HG02938 (cell line): Measurements from ENCODE around the gene ICAM3.
A peak's percentile ranks its signal among the peaks of the same experiment; 100 is the strongest.
"Not testable (repeated sequence)": the region's sequence is repeated elsewhere in the genome, so short reads cannot be mapped to it uniquely, and the experiment has no call there.

Experiments used
- ATAC-seq: cut with Tn5 transposase; IDR thresholded peaks from one replicate; pipeline ENCODE4 v1.9.1; 2021; ENCODE audit warnings: mild to moderate bottlenecking, moderate library complexity; ENCODE audit not compliant: unreplicated experiment

Gene ICAM3, protein sequence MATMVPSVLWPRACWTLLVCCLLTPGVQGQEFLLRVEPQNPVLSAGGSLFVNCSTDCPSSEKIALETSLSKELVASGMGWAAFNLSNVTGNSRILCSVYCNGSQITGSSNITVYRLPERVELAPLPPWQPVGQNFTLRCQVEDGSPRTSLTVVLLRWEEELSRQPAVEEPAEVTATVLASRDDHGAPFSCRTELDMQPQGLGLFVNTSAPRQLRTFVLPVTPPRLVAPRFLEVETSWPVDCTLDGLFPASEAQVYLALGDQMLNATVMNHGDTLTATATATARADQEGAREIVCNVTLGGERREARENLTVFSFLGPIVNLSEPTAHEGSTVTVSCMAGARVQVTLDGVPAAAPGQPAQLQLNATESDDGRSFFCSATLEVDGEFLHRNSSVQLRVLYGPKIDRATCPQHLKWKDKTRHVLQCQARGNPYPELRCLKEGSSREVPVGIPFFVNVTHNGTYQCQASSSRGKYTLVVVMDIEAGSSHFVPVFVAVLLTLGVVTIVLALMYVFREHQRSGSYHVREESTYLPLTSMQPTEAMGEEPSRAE

DNA sequence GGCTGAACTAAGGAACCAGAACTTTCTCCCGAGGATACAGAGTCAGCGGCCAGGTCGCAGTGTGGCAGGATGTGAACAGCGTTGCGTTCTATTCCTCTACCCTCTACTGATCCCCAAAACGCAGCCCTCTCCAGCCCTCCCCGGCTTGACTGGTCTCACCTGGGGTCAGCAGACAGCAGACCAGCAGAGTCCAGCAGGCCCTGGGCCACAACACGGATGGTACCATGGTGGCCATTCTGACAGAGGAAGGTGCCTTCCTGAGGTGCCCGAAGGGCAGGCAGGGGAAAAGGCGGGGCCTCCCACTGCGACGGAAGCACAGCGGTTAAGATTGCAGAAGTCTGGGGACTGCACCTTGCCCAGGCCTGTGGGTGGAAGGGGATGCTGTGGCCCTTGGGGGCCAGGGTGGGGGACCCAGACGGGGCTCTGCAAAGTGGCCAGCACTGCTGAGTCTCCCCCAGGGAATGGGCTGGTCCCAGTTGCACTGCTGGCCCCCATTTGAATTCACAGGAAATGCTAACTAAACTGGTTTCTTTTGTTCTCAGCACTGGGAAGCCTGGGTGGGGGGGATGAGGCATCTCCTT is at the start of gene ICAM3:
ICAM3 (minus strand) TSS at position 245 of the 581 bp plus-strand sequence; CDS start at position 235, 10 bp downstream.
- no peak for ATAC-seq

DNA sequence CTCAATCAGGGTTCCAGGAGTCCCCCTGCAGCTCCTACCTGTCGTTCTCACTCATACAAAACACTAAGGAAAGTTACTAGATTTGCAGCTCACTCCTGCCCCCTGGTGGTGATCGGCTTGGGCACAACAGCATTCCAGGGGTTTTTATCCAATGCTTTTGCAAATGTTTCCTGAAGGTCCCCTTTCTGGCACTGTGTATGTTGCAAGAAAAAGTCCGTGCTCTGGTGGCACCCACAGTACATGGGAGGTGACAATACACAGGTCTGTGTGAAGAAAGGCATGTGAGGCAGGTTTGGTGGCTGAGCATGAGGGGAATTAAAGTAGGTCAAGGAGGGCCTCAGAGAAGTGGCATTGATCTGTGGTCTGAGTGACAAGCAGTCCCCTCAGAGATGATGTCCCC is 49.5 kb upstream of the ICAM3 start:
- ATAC-seq: no peak

DNA sequence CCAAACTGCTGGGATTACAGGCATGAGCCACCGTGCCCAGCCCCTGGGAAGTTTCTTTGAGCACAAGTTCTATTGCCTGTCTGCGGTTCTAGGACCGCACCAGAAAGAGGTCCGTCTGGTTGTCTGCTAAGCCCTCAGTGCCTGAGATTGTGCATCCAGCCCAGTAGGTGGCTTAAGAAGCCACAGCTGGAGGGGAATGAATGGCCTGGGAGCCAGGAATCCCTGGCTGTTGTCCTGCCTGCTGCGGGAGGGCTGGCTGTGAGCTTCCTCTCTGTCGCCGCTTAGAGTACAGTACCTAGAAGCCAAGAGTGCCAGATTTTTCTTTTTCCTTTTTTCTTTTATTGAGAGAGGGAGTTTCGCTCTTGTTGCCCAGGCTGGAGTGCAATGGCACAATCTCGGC is 45.2 kb upstream of the ICAM3 start:
- no peak for ATAC-seq

DNA sequence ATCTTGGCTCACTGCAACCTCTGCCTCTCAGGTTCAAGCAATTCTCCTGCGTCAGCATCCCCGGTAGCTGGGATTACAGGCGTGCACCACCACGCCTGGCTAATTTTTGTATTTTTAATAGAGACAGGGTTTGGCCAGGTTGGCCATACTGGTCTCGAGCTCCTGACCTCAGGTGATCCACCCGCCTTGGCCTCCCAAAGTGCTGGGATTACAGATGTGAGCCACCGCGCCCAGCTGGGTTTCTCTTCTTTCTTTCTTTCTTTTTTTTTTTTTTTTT is 43.7 kb upstream of the ICAM3 start:
- ATAC-seq: not testable (repeated sequence)

DNA sequence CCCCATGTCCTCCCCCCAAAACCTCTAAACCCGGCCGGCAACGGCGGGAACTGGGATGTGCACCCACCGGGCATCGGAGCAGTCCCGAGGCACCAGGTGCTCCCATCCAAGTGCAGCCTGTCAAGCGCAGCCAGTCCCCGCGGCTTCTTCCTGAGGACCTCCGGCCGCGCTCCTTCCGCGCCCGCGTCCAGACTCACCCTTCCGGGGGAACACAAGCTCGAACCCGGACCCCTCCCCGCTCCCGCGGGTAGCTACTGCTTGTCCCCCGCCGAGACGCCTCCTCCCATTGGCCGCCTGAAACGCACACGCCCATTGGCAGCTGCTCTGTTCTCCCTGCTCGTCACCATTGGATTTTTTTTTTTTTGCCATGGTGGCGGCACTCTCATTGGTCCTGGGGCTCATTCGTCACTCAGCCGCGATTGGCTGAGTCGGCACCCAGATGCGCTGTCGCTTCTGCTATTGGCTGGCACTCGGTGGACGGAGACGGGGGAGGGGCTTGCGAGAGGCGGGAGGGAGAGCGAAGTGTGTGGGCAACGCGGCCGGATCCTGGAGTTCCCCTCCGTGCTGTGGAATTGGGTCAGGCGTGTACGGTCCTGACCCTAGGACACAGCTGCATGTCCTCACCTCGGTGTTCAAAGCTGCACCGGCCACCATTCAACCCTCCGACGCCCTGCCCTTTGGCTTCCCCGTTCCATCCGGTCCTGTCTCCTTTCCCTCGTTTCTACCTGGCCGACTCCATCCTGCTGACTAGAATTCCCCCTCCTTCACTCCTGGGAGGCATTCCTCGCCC is 41.1 kb upstream of the ICAM3 start, which contains the start of gene TYK2:
TYK2 (minus strand) TSS at position 260 of the 790 bp plus-strand sequence. CDS start 2,166 bp downstream, outside the sequence.
- peak; percentile 84 for ATAC-seq

DNA sequence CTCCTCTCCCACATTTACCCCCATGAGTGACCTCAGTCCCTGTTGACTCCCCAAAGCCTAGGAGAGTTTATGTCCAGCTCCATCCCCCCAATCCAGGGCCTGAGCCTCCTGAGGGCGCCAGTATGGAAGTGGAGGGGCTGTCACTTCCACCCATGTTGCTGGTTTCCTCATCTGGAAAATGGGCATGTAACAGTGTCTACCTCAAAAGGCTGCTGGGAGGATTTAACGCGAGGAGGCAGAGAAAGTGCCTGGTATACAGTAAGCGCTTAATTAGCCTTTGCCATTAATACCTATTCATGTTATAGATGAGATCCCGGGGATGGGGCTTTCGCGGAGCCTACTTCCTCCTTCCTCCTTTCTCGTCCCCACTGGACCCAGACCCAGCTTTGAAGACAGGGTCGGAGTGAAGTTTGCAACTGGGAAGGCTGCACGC is 40.5 kb upstream of the ICAM3 start:
- ATAC-seq: no peak

DNA sequence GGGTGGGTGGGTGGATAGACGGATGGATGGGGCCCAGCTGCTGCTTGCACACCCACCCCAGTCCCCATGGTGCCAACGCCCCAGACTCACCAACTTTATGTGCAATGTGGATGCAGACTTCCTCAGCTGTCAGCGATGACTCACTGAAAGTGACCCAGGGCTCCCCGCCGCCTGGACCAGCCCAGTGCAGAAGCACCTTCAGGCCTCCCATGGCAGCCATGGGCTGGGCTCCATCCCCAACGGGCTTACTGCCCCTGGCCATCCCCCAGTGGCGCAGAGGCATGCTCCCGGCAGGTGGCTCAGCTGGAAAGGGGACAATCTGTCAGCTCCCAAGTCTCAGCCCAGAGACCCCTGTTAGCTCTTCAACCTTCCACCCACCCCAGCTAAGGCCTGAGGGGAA is 38.7 kb upstream of the ICAM3 start:
- ATAC-seq: no peak

DNA sequence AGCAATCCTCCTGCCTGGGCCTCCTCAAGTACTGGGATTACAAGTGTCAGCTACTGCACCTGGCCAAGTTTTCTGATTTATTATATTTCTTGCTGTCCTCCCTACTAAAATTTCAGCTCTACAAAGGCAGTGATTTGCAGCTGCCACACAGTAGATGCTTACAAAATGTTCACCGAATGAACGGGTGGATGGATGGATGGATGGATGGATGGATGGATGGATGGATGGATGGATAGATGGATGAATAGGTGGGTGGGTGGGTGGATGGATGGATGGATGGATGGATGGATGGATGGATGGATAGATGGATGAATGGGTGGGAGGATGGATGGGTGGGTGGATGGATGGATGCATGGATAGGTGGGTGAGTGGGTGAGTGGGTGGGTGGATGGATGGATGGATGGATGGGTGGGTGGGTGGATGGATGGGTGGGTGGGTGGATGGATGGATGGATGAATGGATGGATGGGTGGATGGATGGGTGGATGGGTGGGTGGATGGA is 37.8 kb upstream of the ICAM3 start:
- not testable (repeated sequence) for ATAC-seq

DNA sequence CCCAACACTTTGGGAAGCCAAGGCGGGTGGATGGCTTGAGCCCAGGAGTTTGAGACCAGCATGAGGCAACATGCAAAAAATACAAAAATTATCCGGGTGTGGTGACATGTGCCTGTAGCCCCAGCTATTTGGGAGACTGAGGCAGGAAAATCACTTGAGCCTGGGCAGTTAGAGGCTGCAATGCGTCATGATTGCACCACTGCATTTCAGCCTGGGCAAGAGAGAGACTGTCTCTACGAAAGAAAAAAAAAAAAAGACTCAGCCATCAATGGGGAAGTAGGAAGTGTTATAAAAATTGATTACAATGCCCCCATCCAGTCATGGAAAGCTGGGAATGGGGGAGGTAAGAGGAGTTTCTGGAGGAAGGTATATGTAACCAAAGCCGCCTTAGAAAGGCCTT is 35.5 kb upstream of the ICAM3 start:
- no peak for ATAC-seq

DNA sequence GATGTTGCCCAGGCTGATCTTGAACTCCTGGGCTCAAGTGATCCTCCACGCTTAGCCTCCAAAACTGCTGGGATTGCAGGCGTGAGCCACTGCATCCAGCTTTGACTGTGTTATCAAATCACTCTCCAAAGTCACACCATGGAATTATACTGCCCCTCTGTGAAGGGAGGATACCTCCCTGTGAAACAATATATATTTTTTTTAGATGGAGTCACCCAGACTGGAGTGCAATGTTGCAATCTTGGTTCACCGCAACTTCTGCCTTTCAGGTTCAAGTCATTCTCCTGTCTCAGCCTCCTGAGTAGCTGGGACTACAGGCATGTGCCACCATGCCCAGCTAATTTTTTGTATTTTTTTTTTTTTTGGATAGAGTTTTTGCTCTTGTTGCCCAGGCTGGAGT is 33.3 kb upstream of the ICAM3 start:
- ATAC-seq: no peak

DNA sequence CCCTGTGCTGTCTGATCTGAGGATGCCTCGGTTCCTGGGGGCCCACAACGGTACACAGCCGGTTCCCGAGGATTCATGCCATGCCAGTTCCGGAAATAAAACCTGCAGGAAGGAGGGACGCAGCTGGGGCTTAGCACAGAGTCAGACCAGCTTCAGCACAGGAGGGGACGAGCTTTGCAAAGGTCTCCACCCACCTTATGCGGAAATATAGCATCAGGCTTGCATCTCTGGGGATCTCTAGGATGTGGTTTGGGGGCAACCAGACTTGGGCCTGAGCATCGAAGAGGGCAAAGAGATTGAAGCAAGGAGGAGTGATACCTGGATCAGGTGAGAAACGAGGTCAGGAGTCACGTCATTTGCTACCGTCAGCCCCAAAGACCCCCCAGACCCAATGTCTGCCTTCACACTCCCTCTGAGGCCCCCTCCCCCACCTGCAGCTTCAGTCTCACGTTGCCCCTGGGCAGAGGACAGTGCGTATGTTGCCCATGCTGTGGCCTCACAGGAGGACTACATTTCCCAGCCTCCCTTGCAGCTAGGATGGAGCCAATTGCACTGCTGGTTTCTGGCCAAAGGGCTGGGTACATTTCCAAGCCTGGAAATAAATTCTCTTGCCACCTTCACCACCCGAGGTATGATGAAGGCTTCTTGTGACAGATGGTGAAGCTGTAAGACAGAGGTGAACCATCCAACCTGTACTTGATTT is 28.8 kb upstream of the ICAM3 start:
- ATAC-seq: no peak

DNA sequence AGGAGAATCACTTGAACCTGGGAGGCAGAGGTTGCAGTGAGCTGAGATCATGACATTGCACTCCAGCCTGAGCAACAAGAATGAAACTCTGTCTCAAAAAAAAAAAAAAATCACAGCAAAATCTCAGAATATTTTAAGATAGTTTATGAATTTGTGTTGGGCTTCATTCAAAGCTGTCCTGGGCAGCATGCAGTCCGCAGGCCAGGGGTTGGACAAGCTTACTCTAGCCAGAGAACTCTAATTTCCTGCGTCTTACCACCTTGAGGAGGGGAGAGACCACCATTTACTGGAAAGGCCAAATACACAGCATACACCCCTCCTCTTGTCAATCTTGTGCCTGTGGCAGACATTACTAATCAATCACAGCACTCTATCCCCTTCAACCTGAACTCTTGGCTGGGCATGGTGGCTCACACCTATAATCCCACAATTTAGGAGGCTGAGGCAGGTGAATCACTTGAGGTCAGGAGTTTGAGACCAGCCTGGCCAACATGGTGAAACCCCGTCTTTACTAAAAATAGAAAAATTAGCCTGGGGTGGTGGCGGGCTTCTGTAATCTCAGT is 27.6 kb upstream of the ICAM3 start:
- not testable (repeated sequence) for ATAC-seq

DNA sequence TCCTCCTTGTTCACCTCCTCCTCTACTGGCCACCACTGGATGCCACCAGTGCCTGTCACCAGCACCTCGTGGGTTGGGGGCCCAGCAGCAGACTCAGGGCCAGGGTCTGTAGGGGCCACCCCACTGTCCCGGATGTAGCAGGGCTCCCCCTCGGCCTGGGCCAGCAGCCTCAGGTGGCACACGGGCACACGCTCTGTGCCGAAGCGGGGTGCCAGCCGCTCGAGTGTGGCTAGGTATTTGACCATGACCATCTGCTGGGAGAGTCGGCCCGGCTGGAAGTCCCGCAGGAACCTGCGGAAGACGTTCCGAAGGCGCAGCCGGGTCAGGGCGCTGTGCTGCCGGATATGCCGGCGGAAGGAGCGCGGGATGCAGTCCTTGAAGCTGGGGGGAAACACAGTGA is 26.1 kb upstream of the ICAM3 start:
- no peak for ATAC-seq

DNA sequence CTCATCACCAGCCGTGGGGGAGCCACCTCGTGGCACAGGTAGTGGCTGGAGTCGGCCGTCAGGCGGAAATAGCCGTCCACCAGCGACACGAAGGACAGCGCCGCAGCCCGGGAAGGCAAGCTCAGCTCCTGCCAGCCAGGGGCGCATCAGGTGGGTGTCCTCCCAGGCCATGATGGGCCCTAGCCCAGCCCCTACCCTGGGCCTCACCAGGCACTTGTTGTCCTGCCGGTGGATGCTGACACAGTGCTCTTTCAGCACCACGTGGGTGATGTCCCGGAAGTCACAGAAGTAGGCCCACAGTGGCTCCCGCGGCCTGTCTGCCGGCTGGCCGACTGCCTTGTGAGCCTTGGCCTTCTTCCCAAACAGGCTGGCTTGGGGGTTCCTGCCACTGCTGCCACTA is 25.2 kb upstream of the ICAM3 start:
- no peak for ATAC-seq

DNA sequence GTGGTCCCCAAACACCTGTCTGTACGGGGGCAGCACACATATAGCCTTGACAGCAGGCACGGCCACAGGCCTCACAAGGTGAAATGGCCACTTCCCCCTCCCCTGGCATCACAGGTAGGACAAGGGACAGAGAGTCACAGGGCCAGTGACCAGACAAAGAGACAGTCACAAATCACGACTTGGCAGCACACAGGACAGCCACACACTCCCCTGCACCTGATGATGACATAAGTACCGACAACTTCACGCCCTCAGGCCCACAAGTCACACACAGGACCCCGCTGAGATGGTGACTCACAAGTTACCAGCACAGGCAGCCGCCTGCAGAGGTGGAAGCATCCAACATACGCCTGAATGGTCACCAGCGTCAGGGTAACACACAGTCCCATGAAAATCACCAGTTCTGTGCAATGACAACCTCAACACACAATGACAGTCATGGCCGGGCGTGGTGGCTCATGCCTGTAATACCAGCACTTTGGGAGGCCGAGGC is 24.4 kb upstream of the ICAM3 start:
- ATAC-seq: no peak

DNA sequence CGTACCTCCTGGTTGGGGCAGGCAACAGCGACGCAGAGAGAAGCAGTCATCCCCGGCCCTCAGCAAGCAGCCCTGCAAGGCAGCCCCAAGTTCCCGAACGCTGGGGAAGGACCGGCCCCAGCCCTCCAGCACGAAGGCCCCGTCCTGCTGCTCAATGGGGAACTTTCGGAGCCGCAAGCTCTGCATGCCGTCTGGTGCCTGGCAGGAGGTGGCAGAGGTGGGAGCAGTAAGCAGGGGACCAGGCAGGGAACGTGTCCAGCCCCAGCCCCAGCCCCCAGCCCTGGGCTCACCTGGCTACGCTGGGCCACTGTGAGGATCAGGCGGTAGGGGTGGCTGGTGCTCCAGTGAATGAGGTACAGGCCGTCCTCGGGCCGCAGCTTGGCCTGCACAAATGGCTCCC is 22.8 kb upstream of the ICAM3 start:
- ATAC-seq: no peak

DNA sequence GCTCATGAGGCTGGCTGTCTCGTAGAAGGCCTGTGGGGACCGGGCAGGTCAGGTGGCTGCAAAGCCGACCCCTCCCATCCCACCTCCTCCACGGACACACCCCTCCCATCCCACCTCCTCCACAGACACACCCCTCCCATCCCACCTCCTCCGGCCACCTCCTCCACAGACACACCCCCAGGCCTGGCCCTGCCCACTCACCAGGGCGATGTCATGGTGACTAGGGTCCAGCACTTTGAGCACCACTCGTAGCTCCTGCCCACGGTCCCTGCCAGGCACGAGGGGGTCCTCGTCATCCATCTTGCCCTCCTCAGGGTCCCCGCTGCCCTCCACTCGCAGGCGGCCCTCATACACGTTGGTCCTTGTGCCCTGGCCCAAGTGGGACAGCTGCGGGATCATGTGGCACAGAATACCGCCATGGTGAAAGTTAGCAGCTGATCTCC is 22.2 kb upstream of the ICAM3 start:
- ATAC-seq: no peak

DNA sequence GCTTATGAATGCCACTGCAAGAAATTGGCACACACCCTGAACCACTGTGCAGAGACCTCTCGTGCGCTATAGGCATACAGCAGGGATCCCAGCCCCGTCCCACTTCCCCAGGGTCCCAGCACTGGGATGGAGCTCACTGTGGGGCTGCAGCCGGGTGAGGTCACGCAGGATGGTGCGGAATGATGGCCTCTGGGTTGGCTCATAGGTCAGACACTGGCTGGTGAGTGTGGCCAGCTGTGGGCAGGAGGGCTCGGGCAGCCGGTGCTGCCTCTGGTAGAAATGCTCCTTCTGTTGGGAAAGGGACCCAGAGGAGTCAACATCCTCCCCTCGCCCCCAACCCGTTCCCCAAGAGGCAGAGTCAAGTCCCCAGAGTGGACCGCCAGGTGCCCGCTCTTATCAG is 17.0 kb upstream of the ICAM3 start:
- no peak for ATAC-seq

DNA sequence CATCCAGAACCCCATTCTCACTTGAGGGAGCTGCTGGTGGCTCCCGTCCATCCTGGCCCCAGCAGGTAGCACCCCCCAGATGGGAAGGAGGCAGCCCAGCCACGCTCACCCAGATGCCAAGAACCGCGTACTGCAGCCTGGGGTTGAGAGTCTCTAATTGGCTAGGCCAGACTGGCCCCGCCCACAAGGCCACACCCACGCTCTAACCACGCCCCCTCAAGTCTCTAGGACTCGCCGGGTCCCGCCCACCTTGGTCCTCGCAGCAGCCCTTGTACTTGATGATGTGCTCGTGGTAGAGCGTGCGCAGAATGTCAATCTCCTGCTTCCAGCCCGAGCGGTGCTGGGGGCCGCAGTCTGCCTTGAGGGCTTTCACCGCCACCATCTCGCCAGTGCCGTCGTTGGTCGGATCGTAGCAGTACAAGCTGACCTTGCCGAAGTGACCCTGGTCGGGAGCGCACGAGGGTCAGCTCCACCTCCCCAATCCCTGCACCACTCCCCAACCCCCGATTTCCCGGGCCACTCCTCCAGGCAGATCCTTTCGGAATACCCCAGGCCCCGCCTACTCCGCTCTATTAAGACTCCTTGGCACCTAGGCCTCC is 14.5 kb upstream of the ICAM3 start:
- ATAC-seq: no peak
